HG03097 (cell line): ENCODE data around the gene RAB24.
A peak's percentile ranks its signal among the peaks of the same experiment; 100 is the strongest.
"Not testable (repeated sequence)": the region's sequence is repeated elsewhere in the genome, so short reads cannot be mapped to it uniquely, and the experiment has no call there.

ENCODE experiments used
- ATAC-seq: cut with Tn5 transposase; IDR thresholded peaks from one replicate; pipeline ENCODE4 v1.9.1; 2021; ENCODE audit not compliant: unreplicated experiment, low FRiP score

RAB24 gene

GRCh38 chr5:177303121-177303924 lies at the start of gene RAB24, which contains the start of gene PRELID1:
Gene RAB24, minus strand, starts transcription at chr5:177303719. Its CDS starts 431 bp downstream, at chr5:177303288.
Gene PRELID1, plus strand, starts transcription at chr5:177303799. Its CDS starts 187 bp downstream, at chr5:177303986.
- ATAC-seq = peak; percentile 39

DNA sequence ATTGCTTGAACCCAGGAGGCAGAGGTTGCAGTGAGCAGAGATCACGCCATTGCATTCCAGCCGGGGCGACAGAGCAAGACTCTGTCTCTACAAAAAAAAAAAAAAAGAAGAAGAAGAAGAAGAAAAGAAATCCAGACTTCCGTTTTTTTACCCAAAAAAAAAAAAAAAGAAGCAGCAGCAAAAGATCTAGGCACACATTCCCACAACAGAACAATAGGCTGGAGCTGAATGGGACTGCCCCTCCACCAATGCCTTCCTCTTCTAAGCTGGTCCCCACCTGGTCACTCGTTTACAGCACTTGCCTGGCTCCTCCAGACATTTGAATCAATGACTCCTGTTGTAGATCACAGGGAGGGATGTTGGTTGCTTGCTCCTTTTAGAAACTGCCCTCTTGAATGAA lies 49.6 kb upstream of the RAB24 start:
- ATAC-seq = no peak

DNA sequence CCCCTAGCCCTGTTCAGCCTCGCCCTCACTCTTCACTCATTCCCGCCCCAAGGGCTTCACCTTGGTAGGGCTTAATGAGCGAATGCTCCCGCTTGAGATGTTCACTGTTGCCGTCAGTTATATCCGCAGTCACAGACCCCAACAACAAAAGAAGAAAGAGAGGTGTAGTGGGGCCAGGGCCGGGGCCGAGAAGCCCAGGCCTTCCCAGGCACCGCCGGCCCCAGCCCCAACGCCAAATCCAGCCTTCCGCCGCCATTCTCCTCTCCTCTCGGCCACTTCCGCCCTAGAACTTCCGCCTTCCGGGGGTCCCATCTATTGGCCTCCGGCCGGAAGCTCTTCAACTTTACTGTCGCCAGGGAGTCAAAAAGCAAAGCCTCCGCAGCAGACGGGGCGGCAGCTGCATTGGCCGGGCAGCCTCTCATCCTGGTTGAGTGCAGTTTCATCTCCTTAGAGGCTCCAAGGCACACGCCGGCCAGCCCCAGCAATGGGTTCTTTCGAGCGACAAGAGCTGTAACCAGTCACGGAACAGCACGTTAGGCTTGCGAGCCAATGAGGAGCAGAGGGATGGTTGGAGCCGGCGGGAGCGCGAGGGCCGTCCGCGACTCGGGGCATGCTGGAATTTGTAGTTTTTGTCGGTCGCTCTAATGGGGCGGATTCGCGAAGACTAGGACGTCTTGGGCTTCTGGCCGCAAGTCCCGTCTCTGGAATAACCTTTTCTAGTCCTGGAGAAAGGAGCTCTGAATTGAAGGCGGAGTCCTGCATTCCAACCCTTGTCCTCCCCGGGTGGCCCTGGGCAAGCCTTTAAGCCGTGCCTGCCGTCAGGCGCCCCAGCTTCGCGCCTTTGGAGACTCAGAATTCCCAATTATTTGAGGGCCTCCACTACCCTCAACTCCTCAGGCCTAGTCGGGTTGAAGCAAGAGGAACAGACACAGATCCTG lies 48.1 kb upstream of the RAB24 start, which contains the start of gene LMAN2:
LMAN2 (minus strand) TSS at position 277 of the 938 bp plus-strand sequence; CDS start at position 256, 21 bp downstream.
- ATAC-seq = peak; percentile 82

DNA sequence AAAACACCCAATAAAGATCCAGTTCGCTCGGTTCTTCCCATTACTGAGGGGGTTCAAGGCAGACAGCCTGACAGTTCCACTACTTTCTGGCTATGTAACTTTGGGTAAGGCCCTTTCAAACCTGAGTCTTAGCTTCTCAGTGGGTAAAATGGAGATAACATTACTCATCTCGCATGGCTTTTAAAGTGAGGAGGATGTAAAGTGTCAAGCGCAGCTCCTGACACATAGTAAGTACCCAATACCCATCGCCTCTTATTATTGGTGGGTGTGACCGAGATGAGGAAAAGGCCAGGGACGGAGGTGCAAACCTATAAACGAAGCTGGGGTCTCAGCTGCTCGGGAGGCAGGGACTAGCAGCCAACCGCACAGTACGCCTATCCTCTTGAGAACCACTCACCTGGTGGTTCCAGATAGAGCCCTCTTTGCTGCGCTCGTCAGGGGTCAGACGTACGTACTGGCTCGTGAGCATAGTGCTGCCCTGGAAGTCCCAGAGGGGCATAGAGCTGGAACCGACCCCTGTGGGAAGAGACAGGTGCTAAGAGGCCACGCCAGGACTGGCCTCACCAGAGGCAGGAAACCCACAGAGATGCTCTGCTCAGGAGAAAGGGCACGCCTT lies 47.4 kb upstream of the RAB24 start:
- no peak for ATAC-seq

GRCh38 chr5:177349762-177350161 lies 46.2 kb upstream of the RAB24 start:
- ATAC-seq = no peak

- ATAC-seq = no peak
These were observed 45.8 kb upstream of the RAB24 start for GRCh38 chr5:177349362-177349647.

DNA sequence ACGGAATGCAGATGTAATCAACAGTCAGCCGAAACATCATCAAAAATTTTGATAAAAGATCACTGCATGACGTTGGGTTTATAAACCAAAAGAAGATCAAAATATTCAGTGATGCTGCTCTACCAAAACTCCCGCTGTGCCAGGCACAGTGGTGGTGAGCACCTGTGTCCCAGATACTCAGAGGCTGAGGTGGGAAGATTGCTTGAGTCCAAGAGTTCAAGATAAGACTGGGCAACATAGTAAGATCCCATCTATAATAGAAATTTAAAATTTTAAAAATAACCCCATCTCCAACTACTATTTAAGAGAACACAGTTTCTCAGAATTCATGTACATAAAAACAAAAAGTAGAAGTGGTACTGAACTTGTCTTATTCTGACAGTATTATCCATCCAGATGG lies 44.2 kb upstream of the RAB24 start:
- no peak for ATAC-seq

GRCh38 chr5:177346820-177347219 lies 43.3 kb upstream of the RAB24 start:
- no peak for ATAC-seq

DNA sequence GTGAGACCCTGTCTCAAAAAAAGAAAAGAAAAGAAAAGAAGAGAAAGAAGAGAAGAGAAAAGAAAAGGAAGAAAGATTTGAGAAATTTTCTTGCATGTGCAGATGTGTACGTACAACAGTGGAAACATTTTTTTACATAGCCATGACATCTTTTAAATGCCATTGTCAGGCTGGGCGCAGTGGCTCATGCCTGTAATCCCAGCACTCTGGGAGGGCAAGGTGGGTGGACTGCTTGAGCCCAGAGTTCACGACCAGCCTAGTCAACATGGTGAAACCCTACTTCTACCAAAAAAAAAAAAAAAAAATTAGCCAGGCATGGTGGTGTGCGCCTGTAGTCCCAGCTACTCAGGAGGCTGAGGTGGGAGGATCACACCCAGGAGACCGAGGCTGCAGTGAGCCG lies 41.4 kb upstream of the RAB24 start:
- no peak for ATAC-seq

- no peak for ATAC-seq
These were observed 40.3 kb upstream of the RAB24 start for GRCh38 chr5:177343777-177344176.

- ATAC-seq = not testable (repeated sequence)
These were observed 39.5 kb upstream of the RAB24 start for GRCh38 chr5:177343000-177343399.

DNA sequence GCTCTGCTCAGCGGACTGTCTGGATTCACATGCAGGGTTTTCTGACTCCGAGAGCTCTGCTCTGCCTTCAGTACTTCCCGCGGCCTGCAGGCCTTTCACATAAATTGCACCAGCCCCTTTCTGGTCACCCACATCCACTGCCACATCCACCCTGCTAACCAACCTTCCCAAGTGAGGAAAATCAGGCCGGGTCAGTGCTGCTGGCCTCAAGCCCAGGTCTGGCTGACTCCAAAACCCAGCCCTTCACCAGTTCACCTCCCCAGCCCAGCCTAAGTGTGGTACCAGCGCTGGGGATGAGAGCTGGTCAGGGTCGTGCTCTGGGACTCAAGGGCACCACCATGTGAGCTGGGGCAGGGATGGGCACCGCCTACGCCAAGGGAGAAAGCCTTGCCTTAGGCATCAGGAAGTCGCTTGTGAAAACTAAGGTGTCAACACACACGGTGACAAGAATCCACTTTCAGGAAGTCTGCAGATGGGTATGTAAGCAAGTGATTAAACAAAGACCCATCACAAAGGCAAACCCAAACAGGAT lies 35.7 kb upstream of the RAB24 start:
- ATAC-seq = no peak

DNA sequence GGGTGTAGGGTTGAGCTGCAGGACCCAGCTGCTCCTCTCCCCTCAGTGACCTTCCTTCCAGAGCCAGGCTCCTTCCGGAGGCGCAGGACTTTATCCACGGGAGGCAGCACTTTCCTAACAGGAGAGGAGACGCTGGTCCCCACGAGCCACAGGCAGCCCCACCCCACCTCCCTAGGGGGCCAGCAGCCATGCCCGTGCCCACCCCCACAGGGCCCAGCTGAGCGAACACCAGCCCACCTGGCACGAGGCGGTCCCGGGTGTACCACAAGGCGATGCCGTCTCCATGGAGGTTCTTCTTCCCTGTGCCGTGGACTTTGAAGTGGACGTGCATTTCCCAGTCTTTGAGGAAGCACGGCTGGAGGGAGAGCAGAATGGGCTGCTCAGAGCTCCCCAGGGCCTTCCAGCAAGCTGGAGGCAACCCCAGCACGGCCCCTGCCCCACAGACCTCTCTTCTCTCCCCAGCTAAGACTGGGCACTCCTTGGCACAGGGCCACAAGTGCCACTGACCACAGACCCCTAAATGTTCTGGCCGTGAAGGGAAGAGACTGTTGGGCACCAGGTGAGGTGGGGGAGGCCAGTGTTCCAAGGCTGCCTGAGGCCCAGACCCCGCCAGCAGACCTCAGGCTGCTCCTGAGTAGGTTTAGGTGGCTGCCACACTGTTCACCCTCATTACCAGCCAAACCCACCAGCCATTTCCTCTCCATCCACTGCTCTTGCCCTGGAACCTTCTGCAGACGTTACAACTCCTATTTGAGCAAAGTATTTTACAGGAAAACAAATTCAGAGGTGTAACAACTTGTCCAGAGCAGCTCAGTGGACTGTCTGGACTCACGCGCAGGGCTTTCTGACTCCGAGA lies 35.0 kb upstream of the RAB24 start:
- no peak for ATAC-seq

GRCh38 chr5:177336603-177337494 lies 33.3 kb upstream of the RAB24 start:
- ATAC-seq = no peak

DNA sequence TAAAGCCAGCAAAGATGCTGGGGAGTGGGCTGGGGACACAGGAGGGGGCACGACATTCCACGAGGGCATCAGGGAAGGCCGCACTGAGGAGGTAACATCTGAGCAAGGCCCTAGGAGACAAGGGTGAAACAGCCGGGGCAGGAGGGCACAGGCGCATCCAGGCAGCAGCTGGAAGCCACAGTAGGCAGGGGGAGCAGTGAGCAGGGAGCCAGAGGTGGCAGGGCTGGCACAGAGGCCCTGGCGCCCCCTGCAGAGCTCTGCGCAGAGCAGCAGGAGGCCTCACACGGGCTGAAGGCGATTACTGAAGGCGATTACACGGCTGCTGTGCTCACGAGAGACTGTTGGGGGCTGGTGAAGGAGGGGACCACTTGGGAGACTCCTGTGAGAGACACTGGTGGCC lies 32.6 kb upstream of the RAB24 start:
- no peak for ATAC-seq

GRCh38 chr5:177335701-177336065 lies 32.2 kb upstream of the RAB24 start:
- no peak for ATAC-seq

- ATAC-seq = no peak
These were observed 31.5 kb upstream of the RAB24 start for GRCh38 chr5:177334781-177335700.

DNA sequence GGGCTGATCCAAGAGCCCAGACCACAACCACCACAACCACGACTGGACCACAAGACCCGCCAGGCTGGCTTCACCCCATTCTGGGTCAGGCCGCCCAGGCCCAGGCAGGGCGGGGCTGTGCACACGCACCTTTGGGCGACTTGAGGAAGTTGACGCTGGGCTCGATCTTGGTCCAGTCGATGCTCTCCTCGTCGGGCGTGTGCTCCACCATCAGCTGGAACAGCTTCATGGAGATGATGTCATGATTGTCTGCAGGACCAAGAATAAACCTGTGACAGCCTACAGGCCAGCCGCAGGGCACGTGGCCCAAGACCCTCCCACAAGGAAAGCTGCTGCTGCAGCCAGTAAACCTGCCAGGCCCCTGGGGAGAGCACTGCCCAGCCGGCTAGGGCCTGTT lies 30.6 kb upstream of the RAB24 start:
- no peak for ATAC-seq
